Esophagus squamous epithelium (tissue), 5 donors: ENCODE results near the gene LINC00632. TPM values are rescaled to one million over a fixed set of nuclear protein-coding genes. Genes with fewer than 3 reads are reported as not detected.

Experiments used
- DNase-seq: peaks from one replicate; lab custom pipeline; 2025; lab: John Stamatoyannopoulos, UW
- H3K27ac ChIP-seq, 4 donors: fragments of 200-600 bp; sonication (generic); one replicate each; pipeline ENCODE4 v1.5.1; 2016 to 2019; ENCODE audit warnings: mild to moderate bottlenecking in 1 of 4
- H3K27me3 ChIP-seq, 4 donors: fragments of 200-600 bp; sonication (generic); 1 replicate in 3 of 4; 2 replicates in 1 of 4; pipeline versions ENCODE4 v1.5.1 to v1.6.0; 2017 to 2021; ENCODE audit warnings: antibody characterized with exemption in 1 of 4
- H3K36me3 ChIP-seq, 3 donors: fragments of 200-600 bp; sonication (generic); one replicate each; pipeline ENCODE4 v1.5.1; 2016 to 2019
- H3K4me1 ChIP-seq, 3 donors: fragments of 200-600 bp; sonication (generic); one replicate each; pipeline ENCODE4 v1.5.1; 2017 to 2019
- H3K4me3 ChIP-seq, 4 donors: fragments of 200-600 bp; sonication (generic); 1 replicate in 3 of 4; 2 replicates in 1 of 4; pipeline ENCODE4 v1.5.1; 2016 to 2019; ENCODE audit warnings: mild to moderate bottlenecking in 2 of 4, moderate library complexity in 1 of 4
- H3K9me3 ChIP-seq, 3 donors: fragments of 200-600 bp; sonication (generic); one replicate each; pipeline ENCODE4 v1.5.1; 2016 to 2019
- CTCF ChIP-seq, 6 experiments: fragments of 450-650 bp in 4 of 6; fragments of 200-600 bp in 2 of 6; sonication (generic) in 2 of 6; IDR thresholded peaks; one replicate each; pipeline ENCODE4 v1.5.1; 2016 to 2019; ENCODE audit warnings: antibody characterized with exemption in 6 of 6, mild to moderate bottlenecking in 4 of 6, moderate library complexity in 4 of 6
- POLR2A ChIP-seq, 4 donors: fragments of 450-650 bp; IDR thresholded peaks; one replicate each; pipeline ENCODE4 v1.6.1; 2017; ENCODE audit warnings: antibody characterized with exemption in 4 of 4, mild to moderate bottlenecking in 4 of 4, moderate library complexity in 3 of 4
- WGBS, 2 donors: methylation state at CpG; one replicate each; pipeline ENCODE4 v1.1.5; 2018; 5-methylcytosine and 5-hydroxymethylcytosine counted together
- intact Hi-C: fragments of 100-400 bp; cut with DNase I; formaldehyde crosslinking; loops from one replicate; pipeline ENCODE4 v1.15.0; 2022
- total RNA-seq, 4 donors: library from RNA; depleted of rRNA; stranded (reverse); fragments of >200 nt; gene quantifications; one replicate each; pipeline ENCODE4 v1.1.0, GENCODE V29; 2016
- donor health status: DM: yes; HTN: yes; CAD: no.

LINC00632 gene
- total RNA-seq, 4 donors from 2014 or later: 0.83 to 17.0 (median 4.0) TPM

GRCh38 chrX:140821280-140821679 is 111.7 kb downstream of the LINC00632 start:
- no peaks in the 10 kb centered on the region for H3K27me3 ChIP-seq
- WGBS, 2 donors: 43 to 46% methylated on average over 3 of the region's 3 CpGs
- no peaks in the 10 kb centered on the region for H3K9me3 ChIP-seq
- TF ChIP-seq CTCF (IDR thresholded peaks at IDR 0.05) (no peak), POLR2A (IDR thresholded peaks at IDR 0.05) (no peak)
- intact Hi-C loops: no loop called here
- no peak for DNase-seq
- no peaks in the 10 kb centered on the region for H3K4me1 ChIP-seq
- H3K4me3 ChIP-seq: no peak overlapping the region
- no peaks in the 10 kb centered on the region for H3K36me3 ChIP-seq
- H3K27ac ChIP-seq: no peak overlapping the region

GRCh38 chrX:140822184-140822583 is 112.6 kb downstream of the LINC00632 start:
- H3K4me3 ChIP-seq: no peak overlapping the region
- no peaks in the 10 kb centered on the region for H3K27me3 ChIP-seq
- TF ChIP-seq POLR2A (IDR thresholded peaks at IDR 0.05) (no peak), CTCF (IDR thresholded peaks at IDR 0.05) (no peak)
- H3K36me3 ChIP-seq: no peaks in the 10 kb centered on the region
- H3K27ac ChIP-seq: no peak overlapping the region
- H3K4me1 ChIP-seq: no peaks in the 10 kb centered on the region
- DNase-seq: no peak
- no peaks in the 10 kb centered on the region for H3K9me3 ChIP-seq
- 48 to 70% methylated on average over 1 of the region's 1 CpG for WGBS, 2 donors
- intact Hi-C loops: no loop called here

- no peaks in the 10 kb centered on the region for H3K9me3 ChIP-seq
- no peak for DNase-seq
- 41 to 51% methylated on average over 3 of the region's 3 CpGs for WGBS, 2 donors
- no peaks in the 10 kb centered on the region for H3K36me3 ChIP-seq
- no peak overlapping the region for H3K27ac ChIP-seq
- intact Hi-C loops: no loop called here
- no peak overlapping the region for H3K4me3 ChIP-seq
- no peaks in the 10 kb centered on the region for H3K27me3 ChIP-seq
- H3K4me1 ChIP-seq: no peaks in the 10 kb centered on the region
- TF ChIP-seq POLR2A (IDR thresholded peaks at IDR 0.05) (no peak), CTCF (IDR thresholded peaks at IDR 0.05) (no peak)
These were observed 113.3 kb downstream of the LINC00632 start for GRCh38 chrX:140822861-140823260.

GRCh38 chrX:140836874-140837273 is 127.3 kb downstream of the LINC00632 start:
- Histone ChIP-seq H3K4me3 (no peak overlapping the region), H3K27ac (no peak overlapping the region), H3K9me3 (no peaks in the 10 kb centered on the region), H3K4me1 (no peaks in the 10 kb centered on the region), H3K27me3 (no peaks in the 10 kb centered on the region), H3K36me3 (no peaks in the 10 kb centered on the region)
- WGBS, 2 donors: 45 to 75% methylated on average over 2 of the region's 2 CpGs
- intact Hi-C loops: no loop called here
- TF ChIP-seq POLR2A (IDR thresholded peaks at IDR 0.05): no peak
- TF ChIP-seq CTCF (IDR thresholded peaks at IDR 0.05): no peak
- DNase-seq: no peak

Other genes starting within 250 kb of the LINC00632 start
- not detected for gene SOX3, start 204.7 kb upstream of the LINC00632 start, total RNA-seq